ENCODE measurements around the gene NOX5.

GRCh38 chr15:69021895-69022294, 7.4 kb downstream of the NOX5 start:
- TF ChIP-seq CTCF (IDR thresholded peaks at IDR 0.05) (no peak), POLR2A (IDR thresholded peaks at IDR 0.05) (no peak), POLR2AphosphoS5 (IDR thresholded peaks at IDR 0.05) (no peak)
